ENCODE data around the gene SPESP1. TPM values are rescaled to one million over a fixed set of nuclear protein-coding genes. Genes with fewer than 3 reads are reported as not detected.

The SPESP1 gene
- total and polyA plus RNA-seq, 2 of the 8 experiments (the other 6 are each of a cell fraction or from before 2014, with no cell fraction given): not detected

DNA sequence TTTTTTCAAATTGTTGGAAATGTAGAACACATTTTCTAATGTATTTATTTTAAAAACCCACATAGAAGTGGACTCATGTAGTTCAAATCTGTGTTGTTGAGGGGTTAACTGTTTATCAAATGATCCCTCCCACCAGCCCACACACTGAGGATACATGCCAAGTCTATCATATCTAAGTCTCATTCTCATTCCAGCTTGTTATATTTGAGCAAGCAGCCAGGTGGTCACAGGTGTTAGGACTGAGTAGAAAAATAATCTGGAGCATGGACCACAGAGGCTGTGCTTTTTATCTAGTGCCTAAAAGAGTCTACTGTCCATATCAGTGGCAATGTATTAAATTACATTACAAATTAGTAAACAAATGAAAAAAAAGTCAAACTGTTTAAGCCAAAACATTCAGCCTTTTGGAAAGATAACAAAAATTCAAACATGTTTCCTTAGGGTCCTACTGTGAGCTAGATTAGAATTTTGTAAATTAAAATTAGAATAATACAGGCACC, 20.7 kb upstream of the SPESP1 start:
- Histone ChIP-seq H3K27me3 (replicated peaks in 1 of 4; ENCODE audit: control insufficient read depth in 3 of 4, extremely low read depth in 1 of 4, insufficient read depth in 3 of 4, low read length in 3 of 4) (no peaks in the 10 kb centered on the region), H3K79me1 (ENCODE audit: low read depth, low read length) (no peaks in the 10 kb centered on the region), H3K23ac (ENCODE audit: insufficient read length) (no peak overlapping the region), H3K36me3 (ENCODE audit: control insufficient read depth in 2 of 4, insufficient read depth in 4 of 4, low read length in 3 of 4) (no peaks in the 10 kb centered on the region), H3K4me2 (ENCODE audit: insufficient read depth in 1 of 2, low read depth in 2 of 2, low read length in 2 of 2) (no peak overlapping the region), H3K4me3 (ENCODE audit: extremely low read depth in 1 of 4, insufficient read depth in 2 of 4, low read depth in 3 of 4, low read length in 4 of 4) (no peak overlapping the region), H3K9ac (replicated peaks in 1 of 4; ENCODE audit: extremely low read depth in 1 of 4, low read depth in 3 of 4, low read length in 3 of 4) (no peak overlapping the region), H3K79me2 (ENCODE audit: control insufficient read depth in 1 of 2, insufficient read depth in 2 of 2, low read length in 2 of 2) (no peaks in the 10 kb centered on the region), H3K4me1 (replicated peaks in 1 of 4; ENCODE audit: control insufficient read depth in 3 of 4, insufficient read depth in 4 of 4, low read length in 3 of 4) (no peaks in the 10 kb centered on the region), H2BK120ac (replicated peaks; ENCODE audit: low read depth, low read length) (no peak overlapping the region), H2AFZ (ENCODE audit: low read length) (no peak overlapping the region), H2BK5ac (ENCODE audit: low read depth, low read length) (no peak overlapping the region), H4K8ac (ENCODE audit: extremely low read depth, insufficient read depth, low read length) (no peak overlapping the region), H3K23me2 (ENCODE audit: low read depth, low read length) (no peaks in the 10 kb centered on the region), H3K56ac (replicated peaks; ENCODE audit: insufficient read length, low read depth, low read length) (no peak overlapping the region), H3K4ac (replicated peaks; ENCODE audit: insufficient read length, low read depth, low read length) (no peak overlapping the region), H3K18ac (ENCODE audit: extremely low read depth, low read length) (no peak overlapping the region), H3K14ac (ENCODE audit: insufficient read length) (no peak overlapping the region), H3K27ac (ENCODE audit: low read depth, low read length) (no peak overlapping the region), H2BK20ac (ENCODE audit: low read length) (no peak overlapping the region), H2AK5ac (ENCODE audit: low read depth, low read length) (no peak overlapping the region), H2BK12ac (ENCODE audit: low read depth, low read length) (no peak overlapping the region), H4K5ac (ENCODE audit: insufficient read length, low read depth, low read length) (no peak overlapping the region), H2BK15ac (ENCODE audit: low read length) (no peak overlapping the region), H4K20me1 (replicated peaks in 1 of 2; ENCODE audit: control insufficient read depth in 1 of 2, insufficient read depth in 2 of 2, low read length in 2 of 2) (no peaks in the 10 kb centered on the region), H4K91ac (replicated peaks; ENCODE audit: insufficient read length, low read length) (no peak overlapping the region), H3K9me3 (ENCODE audit: insufficient read depth in 2 of 2, low read depth in 1 of 2, low read length in 1 of 2) (no peaks in the 10 kb centered on the region)
- POLR2A ChIA-PET (ENCODE audit: partially characterized antibody): no interaction called here
- TF ChIP-seq TEAD4 (IDR thresholded peaks at IDR 0.05; ENCODE audit: low read depth, low read length) (no peak), SIN3A (conservative IDR thresholded peaks at IDR 0.05 in 1 of 2, IDR thresholded peaks at IDR 0.05 in 1 of 2; ENCODE audit: low read depth in 1 of 2, low read length in 2 of 2) (no peak), RFX5 (IDR thresholded peaks at IDR 0.05; ENCODE audit: borderline replicate concordance, low read depth, low read length) (no peak), YY1 (IDR thresholded peaks at IDR 0.05; ENCODE audit: low read depth, low read length) (no peak), JUND (IDR thresholded peaks at IDR 0.05; ENCODE audit: low read length) (no peak), BACH1 (IDR thresholded peaks at IDR 0.05; ENCODE audit: low read length) (no peak), CREB1 (IDR thresholded peaks at IDR 0.05) (no peak), POLR2AphosphoS5 (IDR thresholded peaks at IDR 0.05; ENCODE audit: low read depth, low read length) (no peak), RXRA (IDR thresholded peaks at IDR 0.05; ENCODE audit: insufficient read depth, low read depth, low read length) (no peak), KDM5A (IDR thresholded peaks at IDR 0.05; ENCODE audit: low read length) (no peak), BCL11A (IDR thresholded peaks at IDR 0.05; ENCODE audit: low read depth in 2 of 2, low read length in 2 of 2) (no peak)
- FAIRE-seq: no peak
- no peak for DNase-seq (ENCODE audit: low read depth in 1 of 2, low spot score in 2 of 2)
- CTCF ChIA-PET (ENCODE audit: partially characterized antibody): interaction anchor here (0.6 to 4.7 kb wide), 7 partner anchors 13 to 479 kb away, joined by 3 to 22 read pairs (median 4); no protein-coding TSS in a partner anchor
